Adrenal gland (tissue), 5 donors: Measurements from ENCODE around the gene RPRD1B.

Experiments
- CTCF ChIP-seq, 6 experiments: fragments of 450-650 bp in 4 of 6; fragments of 200-600 bp in 2 of 6; sonication (generic) in 1 of 6; IDR thresholded peaks; 1 replicate in 5 of 6; 2 replicates in 1 of 6; pipeline versions ENCODE4 v1.5.1 to v1.8.0; 2016 to 2021; ENCODE audit warnings: antibody characterized with exemption in 6 of 6, mild to moderate bottlenecking in 2 of 6, moderate library complexity in 1 of 6
- POLR2A ChIP-seq, 2 donors: fragments of 450-650 bp; IDR thresholded peaks; one replicate each; pipeline ENCODE4 v1.6.1; 2017; ENCODE audit warnings: antibody characterized with exemption in 2 of 2, mild to moderate bottlenecking in 2 of 2, moderate library complexity in 1 of 2
- donor health status: DM: no; HTN: no; CAD: no.

GRCh38 chr20:38084425-38084951, 50.9 kb downstream of the RPRD1B start:
- TF ChIP-seq CTCF (IDR thresholded peaks at IDR 0.05) (no peak), POLR2A (IDR thresholded peaks at IDR 0.05) (no peak)
